ENCODE measurements around the gene FIG4.
A peak's percentile ranks its signal among the peaks of the same experiment; 100 is the strongest.

The FIG4 gene

DNA sequence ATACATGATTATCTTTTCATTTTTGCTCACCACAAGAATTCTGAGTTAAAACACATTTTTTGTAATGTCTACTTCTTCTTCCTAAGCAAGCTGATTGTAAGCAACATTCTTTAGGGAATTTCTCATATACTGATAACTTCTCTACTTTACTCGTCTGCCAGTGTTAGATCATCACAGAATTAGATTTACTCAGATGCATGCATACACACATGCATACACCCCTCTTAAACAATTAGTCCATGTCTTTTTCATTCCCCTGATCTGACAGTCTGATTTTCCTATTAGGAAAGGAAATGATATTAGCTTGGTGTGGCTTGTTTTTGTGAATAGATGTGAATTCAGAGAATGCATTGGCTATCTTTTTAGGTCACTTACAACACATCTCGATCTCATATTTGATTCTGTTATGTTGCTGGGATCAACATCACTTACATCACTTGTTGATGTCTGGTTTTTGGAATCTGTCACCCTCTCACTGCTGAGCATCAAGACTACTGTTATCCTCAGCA is 91.4 kb downstream of the FIG4 start:
- DNase-seq (ENCODE audit: low spot score): no peak
- Mint-ChIP-seq H3K27ac (no peak overlapping the region), H3K9me3 (peaks cover 5% of the 10 kb centered on the region), H3K36me3 (ENCODE audit: low read depth) (peaks cover 11% of the 10 kb centered on the region), H3K4me3 (no peak overlapping the region), H3K27me3 (ENCODE audit: low read depth) (no peaks in the 10 kb centered on the region), H3K4me1 (ENCODE audit: low read depth) (peaks cover 2% of the 10 kb centered on the region)

DNA sequence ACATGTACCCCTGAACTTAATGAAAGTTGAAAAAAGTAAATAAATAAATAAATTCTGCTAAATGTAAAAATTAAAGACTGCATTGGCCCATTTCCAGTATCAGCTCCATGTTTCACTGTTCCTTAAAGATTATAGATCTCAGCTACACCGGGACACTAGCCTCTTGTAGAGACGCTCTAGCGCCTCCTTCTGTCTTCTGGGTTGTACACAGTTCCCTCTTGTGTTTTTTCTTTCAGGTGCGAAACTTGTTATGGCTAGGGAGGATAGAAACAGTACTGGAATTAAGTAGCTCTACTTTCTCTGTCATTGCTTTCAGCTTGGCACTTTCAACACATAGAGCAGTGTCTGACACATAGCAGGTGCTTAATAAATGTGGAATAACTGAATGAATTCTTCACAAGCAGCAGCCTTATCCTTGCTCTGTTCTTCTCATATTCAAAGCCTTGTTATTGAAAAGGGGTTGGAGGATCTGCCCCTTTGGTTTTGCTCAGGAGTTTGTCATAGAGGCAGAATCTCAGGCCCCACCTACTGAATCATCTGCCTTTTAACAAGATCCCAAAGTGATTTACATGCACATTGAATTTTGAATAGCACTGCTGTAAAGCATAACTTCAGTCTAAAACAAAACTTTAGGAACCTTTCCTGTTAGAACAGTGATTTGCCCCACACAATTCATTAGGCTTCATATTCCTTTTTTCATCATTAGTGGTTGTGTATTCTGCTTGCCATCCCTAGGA is 92.3 kb downstream of the FIG4 start:
- H3K4me3 Mint-ChIP-seq: no peak overlapping the region

DNA sequence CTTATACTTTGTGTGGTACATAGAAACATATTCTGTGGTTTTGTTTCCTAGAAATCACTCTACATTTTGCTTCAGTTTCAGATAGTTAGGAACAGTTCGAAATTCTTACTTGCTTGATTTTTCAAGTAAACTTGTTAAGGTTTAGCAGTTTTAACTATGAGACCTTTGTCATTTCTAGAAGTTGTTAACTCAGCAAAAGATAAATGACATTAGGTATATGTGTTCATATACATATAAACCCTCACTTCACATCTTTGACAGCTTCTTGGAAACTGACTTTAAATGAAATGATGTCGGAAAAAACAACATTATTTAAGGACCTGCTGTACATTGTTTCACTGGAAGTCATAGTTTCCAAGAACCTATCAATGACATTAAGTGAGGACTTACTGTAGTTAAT is 96.2 kb downstream of the FIG4 start:
- Mint-ChIP-seq H3K4me3 (no peak overlapping the region), H3K9me3 (peaks cover 5% of the 10 kb centered on the region), H3K4me1 (ENCODE audit: low read depth) (no peaks in the 10 kb centered on the region), H3K27ac (no peak overlapping the region), H3K27me3 (ENCODE audit: low read depth) (no peaks in the 10 kb centered on the region), H3K36me3 (ENCODE audit: low read depth) (peaks cover 15% of the 10 kb centered on the region)
- DNase-seq (ENCODE audit: low spot score): no peak

More for the DNA sequence above, 92.3 kb downstream of the FIG4 start:
- H3K27me3 Mint-ChIP-seq (ENCODE audit: low read depth): no peaks in the 10 kb centered on the region
- H3K9me3 Mint-ChIP-seq: peaks cover 5% of the 10 kb centered on the region
- H3K27ac Mint-ChIP-seq: no peak overlapping the region
- peaks cover 2% of the 10 kb centered on the region for H3K4me1 Mint-ChIP-seq (ENCODE audit: low read depth)
- no peak for DNase-seq (ENCODE audit: low spot score)
- H3K36me3 Mint-ChIP-seq (ENCODE audit: low read depth): peaks cover 11% of the 10 kb centered on the region

DNA sequence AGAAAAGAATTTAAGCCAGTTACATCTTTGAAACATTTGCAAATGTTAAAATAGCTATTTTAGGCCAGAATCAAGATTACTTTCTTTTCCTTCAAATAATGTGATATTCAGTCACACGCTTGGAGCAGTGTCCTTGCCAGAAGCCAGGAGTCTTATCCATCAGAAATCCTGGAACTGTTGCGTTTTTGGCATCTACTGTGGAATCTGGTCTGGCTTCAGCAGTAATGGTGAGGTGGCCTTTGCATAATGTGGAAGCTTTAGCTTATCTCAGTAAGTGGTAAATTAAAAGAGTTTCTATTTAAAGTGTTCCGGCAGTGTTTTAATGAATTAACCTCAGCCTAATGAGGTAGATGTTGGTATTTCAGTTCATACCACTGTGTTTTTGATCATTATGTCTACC is 97.6 kb downstream of the FIG4 start:
- Mint-ChIP-seq H3K4me3 (no peak overlapping the region), H3K36me3 (ENCODE audit: low read depth) (peaks cover 15% of the 10 kb centered on the region), H3K9me3 (peaks cover 5% of the 10 kb centered on the region), H3K27ac (no peak overlapping the region), H3K27me3 (ENCODE audit: low read depth) (no peaks in the 10 kb centered on the region), H3K4me1 (ENCODE audit: low read depth) (no peaks in the 10 kb centered on the region)
- no peak for DNase-seq (ENCODE audit: low spot score)

DNA sequence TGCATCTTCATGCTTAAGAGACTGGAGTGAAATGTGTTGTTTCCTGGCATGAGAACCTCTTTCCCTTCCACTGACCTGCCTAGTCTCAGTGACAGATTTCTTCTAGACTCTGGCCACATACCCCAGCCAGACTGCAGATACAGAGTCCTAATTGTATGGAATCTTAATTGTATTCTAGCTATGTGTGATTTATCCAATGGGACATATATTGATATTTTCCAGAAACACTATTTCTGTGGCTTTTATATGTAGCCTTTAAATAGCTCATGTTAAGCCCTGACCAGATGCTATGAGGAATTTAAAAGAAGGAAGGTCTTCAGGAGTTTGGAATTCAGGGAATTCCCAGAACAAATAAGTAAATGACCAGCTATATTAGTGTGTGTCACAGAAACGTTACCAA is 99.0 kb downstream of the FIG4 start:
- H3K36me3 Mint-ChIP-seq (ENCODE audit: low read depth): peaks cover 15% of the 10 kb centered on the region

DNA sequence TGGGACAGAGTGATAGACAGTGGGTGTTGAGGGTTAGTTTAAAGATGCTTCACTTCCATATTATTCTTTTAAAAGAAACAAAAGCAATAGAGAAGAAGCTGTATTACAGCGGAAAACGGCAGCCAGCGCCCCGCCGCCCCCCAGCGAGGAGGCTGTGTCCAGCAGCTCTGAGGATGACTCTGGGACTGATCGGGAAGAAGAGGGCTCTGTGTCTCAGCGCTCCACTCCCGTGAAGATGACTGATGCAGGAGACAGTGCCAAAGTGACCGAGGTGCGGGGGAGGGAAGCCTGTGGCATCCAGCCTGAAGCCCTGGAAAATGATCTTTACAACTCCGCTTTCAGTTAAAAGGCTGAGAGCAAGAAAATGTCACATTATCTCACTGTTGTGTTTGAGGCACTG is 100.2 kb downstream of the FIG4 start:
- Mint-ChIP-seq H3K36me3 (ENCODE audit: low read depth) (peaks cover 9% of the 10 kb centered on the region), H3K4me3 (no peak overlapping the region), H3K9me3 (peaks cover 5% of the 10 kb centered on the region), H3K27me3 (ENCODE audit: low read depth) (no peaks in the 10 kb centered on the region), H3K27ac (no peak overlapping the region), H3K4me1 (ENCODE audit: low read depth) (no peaks in the 10 kb centered on the region)
- DNase-seq (ENCODE audit: low spot score): no peak

More for the DNA sequence above, 99.0 kb downstream of the FIG4 start:
- DNase-seq (ENCODE audit: low spot score): no peak
- Mint-ChIP-seq H3K4me1 (ENCODE audit: low read depth) (no peaks in the 10 kb centered on the region), H3K4me3 (no peak overlapping the region), H3K27me3 (ENCODE audit: low read depth) (no peaks in the 10 kb centered on the region), H3K9me3 (peaks cover 5% of the 10 kb centered on the region), H3K27ac (no peak overlapping the region)

DNA sequence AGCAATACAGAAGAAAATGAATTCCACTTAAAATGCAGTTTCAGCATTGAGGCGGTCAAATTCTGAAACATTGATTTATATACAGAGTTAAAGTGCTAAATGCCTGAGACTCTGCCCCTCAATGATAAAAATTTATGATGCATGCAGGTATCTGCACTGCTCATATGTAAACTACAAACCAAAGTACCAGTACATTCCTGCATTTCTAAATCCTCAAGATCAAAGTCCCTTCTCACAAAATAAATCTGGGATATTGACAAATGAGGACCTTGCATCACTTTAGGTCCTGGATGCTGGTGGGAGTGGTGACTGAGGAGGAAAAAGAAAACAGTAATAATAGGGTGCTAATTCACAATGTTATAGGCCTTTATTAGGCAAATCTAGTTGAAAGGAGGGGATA is 101.9 kb downstream of the FIG4 start:
- Mint-ChIP-seq H3K4me1 (ENCODE audit: low read depth) (no peaks in the 10 kb centered on the region), H3K9me3 (no peaks in the 10 kb centered on the region), H3K36me3 (ENCODE audit: low read depth) (peaks cover 3% of the 10 kb centered on the region), H3K4me3 (no peak overlapping the region), H3K27me3 (ENCODE audit: low read depth) (no peaks in the 10 kb centered on the region), H3K27ac (no peak overlapping the region)
- DNase-seq (ENCODE audit: low spot score): no peak

DNA sequence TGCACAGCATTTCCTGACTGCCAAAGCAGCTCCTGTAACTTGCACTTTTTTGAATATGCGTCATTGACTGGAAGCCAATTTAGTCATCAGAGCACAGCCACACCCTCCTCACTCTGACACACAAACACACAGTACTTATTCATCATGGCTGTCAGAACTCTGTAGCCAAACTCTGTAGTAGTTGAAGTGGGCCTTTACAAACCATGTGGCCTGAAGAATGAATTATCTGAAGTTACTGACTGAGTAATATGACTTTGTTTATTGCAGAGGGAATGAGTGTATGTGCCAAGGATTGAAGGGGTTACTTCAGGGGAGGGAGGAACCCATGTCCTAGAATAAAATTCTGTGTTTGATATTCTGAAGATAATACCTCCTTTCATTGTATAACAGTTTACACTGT is 102.7 kb downstream of the FIG4 start:
- peak; percentile 22 for DNase-seq (ENCODE audit: low spot score)
- Mint-ChIP-seq H3K27me3 (ENCODE audit: low read depth) (no peaks in the 10 kb centered on the region), H3K36me3 (ENCODE audit: low read depth) (peaks cover 2% of the 10 kb centered on the region), H3K27ac (peak overlapping the region; percentile 75), H3K4me1 (ENCODE audit: low read depth) (no peaks in the 10 kb centered on the region), H3K9me3 (no peaks in the 10 kb centered on the region), H3K4me3 (no peak overlapping the region)

DNA sequence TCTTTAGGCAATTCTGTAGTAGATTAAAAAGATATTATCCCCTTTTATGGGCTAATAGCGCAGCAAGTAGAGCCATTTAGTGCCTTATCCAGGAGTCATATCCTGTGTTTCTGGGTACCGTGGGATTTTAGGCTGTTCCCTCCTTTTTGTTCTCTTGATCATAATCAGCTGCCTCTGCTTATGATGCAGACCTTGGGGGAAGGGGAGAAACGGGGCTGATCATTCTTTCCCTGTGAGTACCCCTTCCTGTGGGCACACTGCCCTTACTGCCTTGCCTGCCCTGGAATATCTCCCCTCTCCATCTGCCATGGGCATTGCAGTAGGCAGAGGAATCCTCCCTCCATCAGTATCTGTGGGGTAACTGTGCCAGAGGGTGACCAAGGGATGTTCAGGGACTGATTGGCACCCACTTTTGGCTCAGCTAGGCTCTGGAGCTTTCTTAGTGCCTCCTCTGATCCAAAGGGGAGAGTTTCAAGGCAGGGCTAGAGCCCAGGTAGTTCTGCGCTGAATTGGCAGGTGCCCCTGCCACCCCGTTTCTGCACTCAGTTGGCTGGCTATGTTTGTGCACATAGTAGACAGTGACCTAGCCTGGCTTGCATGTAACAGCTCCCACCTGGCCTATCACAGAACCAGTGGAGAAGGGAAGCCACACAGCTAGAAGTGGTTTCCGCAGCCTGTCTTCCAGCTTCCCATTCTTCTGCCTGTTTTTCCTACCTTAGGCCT is 103.3 kb downstream of the FIG4 start:
- H3K36me3 Mint-ChIP-seq (ENCODE audit: low read depth): no peaks in the 10 kb centered on the region

DNA sequence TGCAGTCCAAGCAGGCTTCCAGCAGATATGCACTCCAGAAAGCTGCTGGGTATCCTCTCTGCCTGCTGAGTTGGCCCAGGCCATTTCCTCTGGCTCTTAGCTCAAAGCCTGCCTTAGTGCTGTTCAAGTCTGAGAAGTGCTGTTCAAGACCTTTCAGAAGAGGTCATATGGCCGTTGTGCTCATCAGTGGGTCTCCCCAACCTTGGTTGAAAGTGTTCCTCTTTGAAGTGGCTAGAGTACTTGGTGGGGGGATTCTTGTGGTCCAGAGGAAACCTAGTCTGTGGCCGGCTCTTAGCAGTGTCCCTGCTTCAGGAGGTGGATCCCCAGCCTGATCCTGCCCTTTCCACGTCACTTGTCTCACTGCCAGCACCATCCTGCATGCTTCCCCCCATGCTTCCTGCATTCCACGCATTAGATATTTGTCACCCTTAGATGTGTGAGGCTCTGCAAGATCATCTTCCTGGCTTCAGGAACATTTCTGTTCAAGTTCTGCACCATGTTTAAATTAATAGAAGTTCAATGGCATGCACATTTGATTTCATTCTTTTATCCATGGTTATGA is 105.0 kb downstream of the FIG4 start:
- DNase-seq (ENCODE audit: low spot score): no peak
- H3K4me3 Mint-ChIP-seq: no peak overlapping the region
- no peaks in the 10 kb centered on the region for H3K36me3 Mint-ChIP-seq (ENCODE audit: low read depth)
- H3K27ac Mint-ChIP-seq: no peak overlapping the region
- no peaks in the 10 kb centered on the region for H3K27me3 Mint-ChIP-seq (ENCODE audit: low read depth)
- H3K4me1 Mint-ChIP-seq (ENCODE audit: low read depth): no peaks in the 10 kb centered on the region
- H3K9me3 Mint-ChIP-seq: no peaks in the 10 kb centered on the region

More for the DNA sequence above, 103.3 kb downstream of the FIG4 start:
- DNase-seq (ENCODE audit: low spot score): no peak
- peak overlapping the region; percentile 75 for H3K27ac Mint-ChIP-seq
- no peak overlapping the region for H3K4me3 Mint-ChIP-seq
- H3K4me1 Mint-ChIP-seq (ENCODE audit: low read depth): no peaks in the 10 kb centered on the region
- no peaks in the 10 kb centered on the region for H3K9me3 Mint-ChIP-seq
- H3K27me3 Mint-ChIP-seq (ENCODE audit: low read depth): no peaks in the 10 kb centered on the region

DNA sequence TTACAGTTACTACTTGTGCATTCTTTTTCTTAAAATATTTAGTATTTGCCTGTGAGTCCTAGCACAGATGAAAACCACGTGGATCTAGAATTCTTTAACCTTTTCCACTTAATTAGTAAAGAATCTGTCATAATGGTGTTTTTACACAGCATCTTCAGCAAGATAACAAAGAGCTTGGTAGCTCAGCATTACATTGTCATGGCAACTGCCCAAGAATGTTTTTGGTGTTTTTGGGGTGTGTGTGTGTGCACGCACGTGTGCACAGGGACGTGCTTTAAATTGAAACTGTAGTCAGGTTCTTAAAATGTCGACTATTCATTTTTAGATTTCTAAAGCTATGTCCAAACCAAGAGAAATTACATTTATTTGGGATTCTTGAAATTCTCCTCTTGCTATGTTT is 108.0 kb downstream of the FIG4 start:
- Mint-ChIP-seq H3K4me1 (ENCODE audit: low read depth) (no peaks in the 10 kb centered on the region), H3K27ac (no peak overlapping the region), H3K4me3 (no peak overlapping the region), H3K9me3 (no peaks in the 10 kb centered on the region), H3K27me3 (ENCODE audit: low read depth) (no peaks in the 10 kb centered on the region), H3K36me3 (ENCODE audit: low read depth) (no peaks in the 10 kb centered on the region)
- DNase-seq (ENCODE audit: low spot score): no peak

DNA sequence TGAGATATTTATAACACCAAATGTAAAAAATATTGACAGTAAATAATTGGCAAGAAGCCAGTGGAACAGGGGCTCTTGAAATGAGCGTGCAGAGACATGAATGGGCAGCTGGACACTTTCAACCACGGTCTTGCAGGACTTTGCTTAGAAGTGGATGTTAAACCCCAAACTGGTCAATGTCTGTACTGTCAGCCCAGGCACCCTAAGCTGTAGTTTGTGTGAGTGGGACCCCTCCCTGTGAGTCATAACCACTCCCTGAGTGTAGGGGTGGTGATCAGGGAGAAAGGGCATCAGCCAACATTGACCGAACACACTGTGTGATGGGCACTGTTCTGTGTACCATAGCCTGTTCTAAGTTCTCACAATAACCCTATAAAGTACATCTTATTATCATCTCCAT is 108.6 kb downstream of the FIG4 start:
- H3K27me3 Mint-ChIP-seq (ENCODE audit: low read depth): no peaks in the 10 kb centered on the region
- no peaks in the 10 kb centered on the region for H3K9me3 Mint-ChIP-seq
- H3K36me3 Mint-ChIP-seq (ENCODE audit: low read depth): no peaks in the 10 kb centered on the region
- DNase-seq (ENCODE audit: low spot score): no peak
- H3K4me3 Mint-ChIP-seq: no peak overlapping the region
- H3K4me1 Mint-ChIP-seq (ENCODE audit: low read depth): no peaks in the 10 kb centered on the region
- H3K27ac Mint-ChIP-seq: no peak overlapping the region

DNA sequence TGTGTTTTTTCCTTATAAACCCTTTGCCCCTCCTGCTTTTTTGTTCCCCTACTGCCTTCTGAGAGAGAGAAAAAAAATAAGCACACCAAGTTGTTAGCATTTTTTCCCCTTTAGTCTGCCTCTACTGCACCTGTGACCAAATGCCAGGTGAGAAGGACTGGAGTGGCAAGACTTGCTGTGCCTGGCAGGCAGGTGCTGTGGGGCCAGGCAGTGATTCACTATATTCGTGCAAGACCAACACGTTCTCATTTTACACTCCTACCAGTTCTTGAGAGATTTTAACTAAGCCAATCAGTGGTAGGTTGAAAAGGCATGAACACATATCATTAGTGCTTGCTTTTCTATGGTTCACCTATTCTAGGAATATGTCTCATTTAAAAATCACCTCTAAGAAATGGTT is 109.7 kb downstream of the FIG4 start:
- Mint-ChIP-seq H3K27ac (no peak overlapping the region), H3K36me3 (ENCODE audit: low read depth) (no peaks in the 10 kb centered on the region), H3K9me3 (no peaks in the 10 kb centered on the region), H3K27me3 (ENCODE audit: low read depth) (no peaks in the 10 kb centered on the region), H3K4me1 (ENCODE audit: low read depth) (no peaks in the 10 kb centered on the region), H3K4me3 (no peak overlapping the region)
- no peak for DNase-seq (ENCODE audit: low spot score)

DNA sequence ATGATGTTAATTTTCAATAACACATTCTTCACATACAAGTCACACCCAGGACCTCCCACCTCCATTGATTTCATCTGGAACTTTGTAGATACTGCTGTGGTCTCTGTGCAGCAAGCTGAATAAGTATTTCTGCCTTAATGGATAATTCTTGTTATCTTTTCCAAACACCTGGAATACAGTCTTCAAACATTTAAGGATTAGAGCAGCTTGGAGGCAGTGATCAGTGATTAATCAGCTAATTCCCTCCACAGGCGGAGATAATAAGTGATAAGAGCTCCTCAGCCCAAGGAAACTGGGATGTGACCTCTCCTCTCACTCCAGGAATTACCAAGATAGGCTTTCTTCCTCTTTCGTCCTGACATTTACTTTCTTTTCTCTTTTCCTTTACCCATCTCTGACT is 110.7 kb downstream of the FIG4 start:
- Mint-ChIP-seq H3K9me3 (no peaks in the 10 kb centered on the region), H3K27ac (no peak overlapping the region), H3K27me3 (ENCODE audit: low read depth) (no peaks in the 10 kb centered on the region), H3K36me3 (ENCODE audit: low read depth) (no peaks in the 10 kb centered on the region), H3K4me1 (ENCODE audit: low read depth) (no peaks in the 10 kb centered on the region), H3K4me3 (no peak overlapping the region)
- DNase-seq (ENCODE audit: low spot score): no peak

All from T-helper 2 cell treated with Interferon-gamma antibody and Interleukin-4, amounts not matched to agents 5 μg/mL and 100 μg/mL, for 36 hours (primary cell).